ENCODE results near the gene CPA3. TPM values are rescaled to one million over a fixed set of nuclear protein-coding genes. Genes with fewer than 3 reads are reported as not detected.

The CPA3 gene, protein sequence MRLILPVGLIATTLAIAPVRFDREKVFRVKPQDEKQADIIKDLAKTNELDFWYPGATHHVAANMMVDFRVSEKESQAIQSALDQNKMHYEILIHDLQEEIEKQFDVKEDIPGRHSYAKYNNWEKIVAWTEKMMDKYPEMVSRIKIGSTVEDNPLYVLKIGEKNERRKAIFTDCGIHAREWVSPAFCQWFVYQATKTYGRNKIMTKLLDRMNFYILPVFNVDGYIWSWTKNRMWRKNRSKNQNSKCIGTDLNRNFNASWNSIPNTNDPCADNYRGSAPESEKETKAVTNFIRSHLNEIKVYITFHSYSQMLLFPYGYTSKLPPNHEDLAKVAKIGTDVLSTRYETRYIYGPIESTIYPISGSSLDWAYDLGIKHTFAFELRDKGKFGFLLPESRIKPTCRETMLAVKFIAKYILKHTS
- under 1 TPM; 0.21 to 0.56 (median 0.30) TPM for polyA plus RNA-seq (ENCODE audit: insufficient read length in 4 of 4)

DNA sequence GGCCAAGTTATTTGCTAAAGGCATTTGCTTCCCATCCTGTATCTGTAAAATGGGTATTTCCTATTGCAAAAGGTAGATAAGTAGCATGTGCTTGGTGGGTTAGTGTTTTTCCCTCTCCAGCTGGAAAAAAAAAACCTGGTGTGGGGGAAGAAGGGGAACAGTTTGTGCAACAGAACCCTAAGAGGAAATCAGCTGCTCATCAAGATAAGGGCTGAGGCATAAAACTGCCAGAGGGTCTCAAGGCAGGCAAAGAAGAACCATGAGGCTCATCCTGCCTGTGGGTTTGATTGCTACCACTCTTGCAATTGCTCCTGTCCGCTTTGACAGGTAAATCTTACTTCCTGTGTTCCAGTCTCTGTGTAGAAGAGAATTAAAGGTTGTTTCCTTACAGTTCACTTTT is at the start of gene CPA3:
Gene CPA3, plus strand, starts transcription at position 248 of the 400 bp plus-strand sequence. Its CDS starts 12 bp downstream, at position 260.
- DNase-seq (ENCODE audit: low read depth in 4 of 4, low spot score in 3 of 4): no peak

DNA sequence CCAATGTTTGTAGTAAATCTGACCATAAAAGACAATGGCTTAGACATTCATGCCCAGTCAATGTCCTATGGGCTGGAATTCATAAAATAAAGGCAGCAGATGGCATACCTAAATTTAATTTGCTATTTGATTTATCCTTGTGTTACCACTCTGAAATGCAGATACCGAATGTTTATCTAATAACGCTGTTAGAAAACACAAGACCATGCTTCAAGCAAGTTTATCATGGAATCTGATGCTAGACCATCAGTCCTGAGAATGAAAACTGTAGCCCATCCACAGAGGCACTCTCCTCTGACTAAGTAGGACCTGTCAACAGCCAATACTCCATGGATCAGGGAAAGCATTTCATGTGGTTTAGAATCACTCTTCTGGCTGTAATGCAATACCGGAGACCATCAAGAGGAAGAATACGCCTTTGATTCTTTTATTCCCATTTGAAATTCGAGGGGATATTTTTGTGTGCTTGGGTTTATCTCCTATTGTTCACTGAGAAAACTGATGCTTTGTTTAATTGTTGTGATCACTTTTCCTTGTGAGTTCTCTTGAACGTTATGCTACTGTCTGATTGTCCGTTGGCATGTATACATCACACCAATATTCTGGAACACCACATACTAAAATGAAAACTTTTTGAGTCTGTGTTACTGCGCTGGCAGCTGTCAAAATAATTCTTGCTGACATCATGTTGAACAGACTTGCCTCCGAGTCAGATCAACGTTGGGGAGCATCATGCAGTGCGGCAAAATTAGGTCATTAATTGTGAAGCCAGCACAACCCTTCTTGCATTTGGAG is 49.6 kb upstream of the CPA3 start:
- DNase-seq (ENCODE audit: low read depth in 4 of 4, low spot score in 3 of 4): no peak

DNA sequence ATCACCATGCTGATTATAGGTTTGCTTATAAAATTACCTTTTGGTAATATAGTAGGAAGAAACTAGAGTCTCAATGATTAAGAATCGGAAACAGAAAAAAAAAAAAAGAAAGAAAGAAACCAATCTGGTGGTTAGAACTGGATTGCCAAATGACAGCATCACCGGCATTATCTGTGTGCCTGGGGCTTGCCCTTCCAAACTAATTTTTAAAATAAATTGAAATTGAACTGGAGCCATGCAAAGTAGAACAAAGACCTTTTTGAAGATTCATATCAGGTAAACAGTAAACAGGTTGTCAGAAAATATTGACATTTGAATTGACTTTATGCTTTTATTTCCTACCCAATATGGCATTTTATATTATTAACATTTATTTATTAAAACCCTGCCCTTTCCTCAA is 48.7 kb upstream of the CPA3 start:
- no peak for DNase-seq (ENCODE audit: low read depth in 4 of 4, low spot score in 3 of 4)

DNA sequence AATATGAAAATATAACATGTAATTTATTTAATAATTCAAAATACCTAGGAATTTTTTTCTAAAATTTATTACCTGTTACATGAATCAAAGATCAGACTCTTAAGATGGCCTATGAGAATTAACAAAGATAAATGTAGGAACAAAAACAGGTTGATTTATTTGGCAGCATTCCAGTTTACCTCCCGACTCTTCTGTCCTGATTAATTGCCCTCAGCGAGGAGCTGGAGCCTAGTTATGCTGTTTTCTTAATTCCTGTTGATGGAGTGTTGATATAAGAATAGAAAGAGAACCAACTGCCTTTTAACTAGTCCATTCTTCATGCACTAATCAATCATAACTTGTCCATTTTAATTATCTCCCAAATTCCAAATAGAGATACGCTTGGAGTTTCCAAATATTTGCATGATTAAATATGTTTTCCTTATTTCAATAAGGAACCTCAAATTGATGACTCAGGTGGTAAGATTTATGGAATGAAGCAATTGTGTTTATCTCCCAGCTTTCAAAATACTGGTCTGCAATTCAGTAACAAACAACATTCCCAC is 48.0 kb upstream of the CPA3 start:
- no peak for DNase-seq (ENCODE audit: low read depth in 4 of 4, low spot score in 3 of 4)

DNA sequence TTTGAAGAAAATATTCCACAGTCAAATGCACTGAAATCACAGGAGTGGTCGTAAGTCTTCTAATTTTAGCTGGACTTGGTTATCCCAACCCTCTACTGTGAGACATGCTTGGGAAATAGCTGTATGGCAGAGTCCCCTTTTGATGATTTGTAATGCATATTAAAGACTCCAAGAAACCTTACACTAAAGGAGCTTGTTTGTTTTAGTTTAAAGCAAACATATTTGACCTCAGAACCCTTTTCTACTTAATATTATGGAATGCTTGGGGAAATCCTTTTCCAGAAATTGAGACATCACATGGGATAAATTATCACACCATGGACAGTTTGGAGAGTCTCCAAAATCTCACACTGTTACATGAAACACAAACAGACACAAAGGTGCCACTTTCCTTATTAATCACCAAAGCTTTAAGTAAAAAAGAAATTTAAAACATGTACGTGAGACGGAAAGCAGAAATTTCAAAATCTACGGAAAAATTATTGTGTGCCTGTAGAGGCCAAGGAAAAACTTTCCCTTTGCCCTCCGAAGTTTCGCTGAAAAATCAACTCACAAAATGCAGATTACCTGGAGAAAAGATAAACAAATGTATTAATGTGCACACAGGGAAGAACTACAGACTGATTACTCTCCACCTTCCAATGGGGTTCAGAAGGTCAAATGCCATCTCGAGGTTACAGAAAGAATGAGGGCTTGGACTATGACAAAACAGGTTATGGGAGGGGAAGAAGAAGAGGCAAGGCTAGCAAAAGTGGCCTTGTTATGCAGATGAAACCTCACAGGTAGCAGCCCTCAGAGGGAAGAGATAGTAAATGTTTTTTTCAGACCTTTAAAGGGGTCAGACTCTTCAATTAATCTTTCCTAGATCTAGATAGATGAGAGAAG is 44.5 kb upstream of the CPA3 start:
- no peak for DNase-seq (ENCODE audit: low read depth in 4 of 4, low spot score in 3 of 4)

- no peak for DNase-seq (ENCODE audit: low read depth in 4 of 4, low spot score in 3 of 4)
These were observed 42.1 kb upstream of the CPA3 start for GRCh38 chr3:148823026-148823425.

DNA sequence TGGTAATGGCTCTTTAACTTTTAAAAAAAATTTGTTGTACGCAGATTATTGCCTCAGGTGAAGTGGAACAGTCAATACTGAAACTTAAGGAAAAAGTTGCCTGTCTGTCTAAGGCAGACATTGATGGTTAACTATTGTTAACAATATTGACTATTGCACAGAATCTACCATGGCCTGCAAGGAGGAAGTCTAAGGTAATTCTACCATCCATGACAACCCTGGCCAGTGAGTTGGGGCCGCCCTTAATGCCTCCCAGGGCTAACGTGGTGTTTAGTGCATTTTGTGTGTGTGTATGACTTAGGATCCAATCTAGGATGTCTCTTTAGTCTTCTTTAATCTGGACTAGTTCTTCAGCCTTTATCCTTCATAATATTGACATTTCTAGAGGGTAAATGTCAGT is 39.6 kb upstream of the CPA3 start:
- no peak for DNase-seq (ENCODE audit: low read depth in 4 of 4, low spot score in 3 of 4)

DNA sequence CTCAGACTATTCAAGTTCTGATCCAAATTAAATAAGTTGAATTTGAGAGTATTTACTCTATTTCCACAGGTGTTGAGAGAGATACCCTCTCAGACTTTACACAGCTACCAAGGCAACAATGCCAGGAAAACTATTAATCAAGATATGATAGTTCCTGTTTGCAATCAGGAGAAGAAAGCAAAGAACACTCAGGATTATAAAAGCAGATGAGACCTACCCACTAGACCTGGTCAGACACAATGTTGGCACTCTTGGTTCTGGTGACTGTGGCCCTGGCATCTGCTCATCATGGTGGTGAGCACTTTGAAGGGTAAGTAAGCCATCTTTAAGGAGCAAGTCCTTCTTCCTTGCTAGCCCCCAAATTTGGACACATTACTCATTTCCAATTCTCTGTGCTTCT is 37.5 kb upstream of the CPA3 start, which contains the start of gene CPB1:
Gene CPB1, plus strand, starts transcription at position 227 of the 400 bp plus-strand sequence. Its CDS starts 13 bp downstream, at position 240.
- DNase-seq (ENCODE audit: low read depth in 4 of 4, low spot score in 3 of 4): no peak

- no peak for DNase-seq (ENCODE audit: low read depth in 4 of 4, low spot score in 3 of 4)
These were observed 36.9 kb upstream of the CPA3 start for GRCh38 chr3:148828136-148828690.

GRCh38 chr3:148829926-148830325 is 35.2 kb upstream of the CPA3 start:
- no peak for DNase-seq (ENCODE audit: low read depth in 4 of 4, low spot score in 3 of 4)

GRCh38 chr3:148833223-148833622 is 31.9 kb upstream of the CPA3 start:
- no peak for DNase-seq (ENCODE audit: low read depth in 4 of 4, low spot score in 3 of 4)

DNA sequence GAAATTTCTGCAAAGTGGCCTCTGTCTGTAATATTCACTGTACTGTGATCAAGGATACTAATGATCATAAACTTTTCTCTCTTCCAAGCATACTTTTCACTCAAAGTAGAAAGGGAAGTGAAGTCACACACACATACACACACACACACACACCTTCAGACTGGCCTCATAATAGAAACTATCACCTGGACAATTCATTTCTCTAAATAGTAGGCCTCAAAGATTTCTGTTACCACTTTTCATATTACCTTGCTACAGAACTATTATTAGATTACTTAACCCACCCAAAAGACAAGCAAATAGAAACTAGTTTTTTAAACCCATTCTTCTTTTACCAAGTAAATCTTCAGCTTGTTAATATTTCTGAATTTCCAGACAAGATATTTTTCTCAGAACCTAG is 25.3 kb upstream of the CPA3 start:
- DNase-seq (ENCODE audit: low read depth in 4 of 4, low spot score in 3 of 4): no peak

- DNase-seq (ENCODE audit: low read depth in 4 of 4, low spot score in 3 of 4): no peak
These were observed 24.6 kb upstream of the CPA3 start for GRCh38 chr3:148840451-148840850.

DNA sequence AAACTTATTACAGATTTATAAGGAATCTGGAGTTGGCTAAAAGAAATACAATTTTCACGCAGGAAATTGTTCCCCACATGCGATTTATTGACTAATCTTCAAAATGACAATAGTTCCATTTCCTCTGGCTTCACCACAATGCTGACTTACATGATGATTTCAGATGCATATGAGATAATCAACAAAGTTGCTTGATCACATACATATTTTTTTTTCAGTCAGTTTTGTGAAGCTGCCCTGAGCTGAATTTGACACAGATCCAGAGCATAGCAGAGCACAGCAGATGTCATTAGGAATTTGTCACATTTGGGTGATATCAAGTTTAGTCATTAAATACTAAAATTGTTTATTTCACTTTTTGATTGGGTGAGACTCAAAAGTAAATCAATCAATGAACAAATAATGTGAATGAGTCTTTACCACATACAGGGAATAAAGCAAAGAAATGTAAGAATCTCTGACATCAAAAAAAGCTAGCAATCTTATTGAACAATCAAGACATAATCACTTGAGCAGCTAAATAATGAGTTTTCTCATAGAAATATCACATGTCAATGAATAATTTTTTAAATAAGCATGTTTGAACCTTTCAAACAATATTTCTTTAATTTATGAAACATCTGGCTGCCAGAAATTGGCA is 19.2 kb upstream of the CPA3 start:
- DNase-seq (ENCODE audit: low read depth in 4 of 4, low spot score in 3 of 4): no peak

DNA sequence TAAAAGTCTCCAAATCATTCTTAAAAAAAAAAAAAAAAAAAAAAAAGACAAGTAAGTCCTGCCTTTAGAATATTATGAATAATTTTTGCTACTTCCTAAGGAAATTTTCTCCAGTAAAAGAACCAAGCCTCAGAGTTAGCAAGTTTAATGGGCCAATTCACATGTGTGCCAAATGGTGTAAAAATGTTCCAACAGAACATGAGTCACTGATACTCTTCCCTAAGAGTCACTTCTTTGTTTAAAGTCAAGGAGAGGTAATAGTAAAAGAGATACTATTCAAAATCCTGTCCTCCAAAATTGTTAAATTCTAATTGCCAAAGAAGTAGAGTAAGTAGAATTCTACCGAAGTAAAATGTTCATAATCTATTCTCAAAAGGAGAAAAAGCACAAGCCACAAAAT is 17.7 kb upstream of the CPA3 start:
- DNase-seq (ENCODE audit: low read depth in 4 of 4, low spot score in 3 of 4): no peak

DNA sequence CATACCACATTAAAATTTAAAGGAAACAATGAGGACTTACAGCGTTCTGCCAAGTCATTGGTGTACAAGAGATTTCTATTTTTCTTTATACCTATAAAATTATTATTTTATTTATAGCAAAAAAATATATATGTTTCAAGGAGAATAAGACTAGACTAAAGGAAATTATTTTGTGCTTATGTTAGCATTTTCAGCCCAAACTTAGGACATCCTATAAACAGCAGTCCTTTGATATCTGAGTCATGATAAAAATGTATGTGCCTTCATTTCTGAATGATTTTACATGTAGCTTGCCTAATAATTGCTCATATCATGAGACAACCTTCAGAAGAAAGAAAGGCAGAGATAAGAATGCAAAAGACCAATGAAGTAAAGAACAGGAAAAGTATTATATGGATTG is 16.7 kb upstream of the CPA3 start:
- no peak for DNase-seq (ENCODE audit: low read depth in 4 of 4, low spot score in 3 of 4)

DNA sequence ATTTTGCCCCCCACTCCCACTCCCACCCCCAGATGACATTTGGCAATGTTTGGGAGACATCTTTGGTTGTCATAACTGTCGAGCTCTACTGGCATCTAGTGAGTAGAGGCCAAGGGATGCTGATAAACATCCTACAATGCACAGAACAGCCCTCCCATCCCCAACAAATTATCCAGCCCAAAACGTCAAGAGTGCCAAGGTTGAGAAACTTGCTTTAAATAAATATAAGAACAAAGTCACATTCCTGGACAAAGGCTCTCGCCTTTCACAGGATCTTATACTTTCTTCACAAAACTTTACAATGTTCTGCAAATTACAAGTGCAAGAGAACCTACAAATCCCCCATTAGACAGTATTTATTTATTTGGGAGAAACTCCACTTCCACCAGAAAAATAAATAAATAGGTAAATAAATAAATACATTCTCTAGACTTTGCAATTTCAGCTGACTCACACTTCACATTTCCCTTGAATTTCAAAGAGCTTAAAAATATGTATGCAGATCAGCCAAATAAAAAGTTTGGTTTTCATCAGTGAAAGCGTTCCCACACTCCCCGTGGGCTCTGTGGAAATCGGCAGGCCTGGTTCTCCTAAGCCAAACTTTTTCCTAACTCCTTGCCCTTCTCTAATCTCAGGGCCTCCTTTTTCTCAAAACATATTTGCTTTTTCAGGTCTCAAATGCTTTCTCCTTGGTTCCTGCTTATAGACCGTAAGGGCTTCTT is 12.7 kb upstream of the CPA3 start:
- DNase-seq (ENCODE audit: low read depth in 4 of 4, low spot score in 3 of 4): no peak

GRCh38 chr3:148853076-148853475 is 12.0 kb upstream of the CPA3 start:
- DNase-seq (ENCODE audit: low read depth in 4 of 4, low spot score in 3 of 4): no peak

DNA sequence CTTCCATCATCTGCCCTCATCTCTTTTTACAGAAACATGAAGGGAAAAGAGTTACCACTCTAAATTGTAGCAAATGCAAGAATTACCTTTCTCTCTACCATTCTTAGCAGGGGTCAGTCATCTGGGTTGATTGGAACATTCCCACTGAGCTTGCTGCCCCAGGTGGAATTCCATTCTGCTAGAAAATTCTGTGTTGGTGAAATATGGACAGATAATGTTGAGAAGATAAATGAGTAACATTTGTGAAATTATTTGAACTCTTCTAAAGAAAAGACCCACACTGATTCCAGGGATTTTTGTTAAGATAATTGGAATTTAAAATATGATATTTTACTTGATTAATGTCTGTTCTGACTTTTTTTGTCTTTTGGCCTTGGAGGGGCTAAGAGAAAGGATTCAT is 11.0 kb upstream of the CPA3 start:
- no peak for DNase-seq (ENCODE audit: low read depth in 4 of 4, low spot score in 3 of 4)

Measured in right renal pelvis (tissue), 4 donors.